ENCODE data around the gene TRIM7. TPM values are rescaled to one million over a fixed set of nuclear protein-coding genes. Genes with fewer than 3 reads are reported as not detected.

Gene TRIM7
- total and polyA plus RNA-seq, 2 of the 4 experiments (the other 2 are of a cell fraction), result 0.54 to 1.0 TPM

GRCh38 chr5:181234455-181235306 lies 29.7 kb upstream of the TRIM7 start:
- H2BK5ac ChIP-seq (ENCODE audit: low read depth, low read length, poor library complexity, severe bottlenecking), result no peak overlapping the region
- peaks cover 63% of the 10 kb centered on the region for H4K20me1 ChIP-seq (ENCODE audit: insufficient read depth, low read length)
- no peak overlapping the region for H3K18ac ChIP-seq (ENCODE audit: low read depth, low read length)
- H4K5ac ChIP-seq (ENCODE audit: low read depth, low read length), result no peak overlapping the region
- CTCF ChIA-PET, result interaction anchor here (0.6 kb wide), 1 partner anchor 1396 kb away, joined by 3 read pairs; no protein-coding TSS in a partner anchor
- DNase-seq (no peak), ATAC-seq (ENCODE audit: low read depth) (peak; percentile 30)
- no peak overlapping the region for H2BK20ac ChIP-seq (ENCODE audit: low read depth, low read length)
- H3K36me3 ChIP-seq (ENCODE audit: control insufficient read depth, insufficient read depth, low read length), result peaks cover 77% of the 10 kb centered on the region
- no TSS peak for BruUV-seq (replicated peaks)
- no peak overlapping the region for H3K56ac ChIP-seq (ENCODE audit: extremely low read depth, insufficient read depth, low read length)
- H4K91ac ChIP-seq (ENCODE audit: insufficient read depth, low read depth, low read length), result no peak overlapping the region
- no peaks in the 10 kb centered on the region for H3K9me3 ChIP-seq (ENCODE audit: control insufficient read depth, insufficient read depth, low read length)
- H3K27me3 ChIP-seq (ENCODE audit: control insufficient read depth, insufficient read depth, low read length), result no peaks in the 10 kb centered on the region
- no peak overlapping the region for H3K23ac ChIP-seq (ENCODE audit: low read depth, low read length)
- POLR2A ChIA-PET (ENCODE audit: unreplicated experiment), result interaction anchor here (0.6 kb wide), 1 partner anchor 10 kb away, joined by 4 read pairs; no protein-coding TSS in a partner anchor
- H3K4ac ChIP-seq (ENCODE audit: low read depth, low read length), result no peak overlapping the region
- peak overlapping the region; percentile 50 for H2AK9ac ChIP-seq (replicated peaks; ENCODE audit: low read depth, low read length, poor library complexity)
- no peak overlapping the region for H2AK5ac ChIP-seq (ENCODE audit: low read depth, low read length)
- no peak overlapping the region for H3K14ac ChIP-seq (replicated peaks; ENCODE audit: low read depth, low read length)
- H3K9ac ChIP-seq (ENCODE audit: low read depth, low read length), result no peak overlapping the region
- H4K8ac ChIP-seq (ENCODE audit: low read depth in 2 of 2, low read length in 2 of 2), result no peak overlapping the region
- no peak overlapping the region for H3K27ac ChIP-seq (ENCODE audit: insufficient read depth, low read length)
- H3K9me1 ChIP-seq (ENCODE audit: insufficient read depth, low read length), result peaks cover 6% of the 10 kb centered on the region
- intact Hi-C loops (cut with micrococcal nuclease), result no loop called here
- peaks cover 17 to 40% of the 10 kb centered on the region in 2 experiments for H3K79me1 ChIP-seq (ENCODE audit: low read depth in 1 of 2, low read length in 2 of 2)
- dilution Hi-C loops (cut with HindIII; ENCODE audit: low sequenced_read_pairs, unreplicated experiment), result no loop called here
- H2AFZ ChIP-seq (replicated peaks; ENCODE audit: low read length, poor library complexity), result peak overlapping the region; percentile 19
- H2BK120ac ChIP-seq (ENCODE audit: low read depth, low read length), result no peak overlapping the region
- 93% methylated on average over 13 of the region's 22 CpGs; no CpG with 5 or more reads in 1 of the 2 experiments for WGBS, 2 experiments (ENCODE audit: extremely low coverage in 2 of 2, insufficient read length in 1 of 2)
- no peak for TF ChIP-seq RFX5 (IDR thresholded peaks at IDR 0.05; ENCODE audit: low read depth, low read length)
- TF ChIP-seq POLR2A (IDR thresholded peaks at IDR 0.05; ENCODE audit: low read depth, low read length), result peak; percentile 15; the same call in 1 of the 2 replicates
- no peaks in the 10 kb centered on the region for H3K4me1 ChIP-seq (ENCODE audit: control insufficient read depth, insufficient read depth, low read length)
- no peak overlapping the region for H3K4me3 ChIP-seq (ENCODE audit: insufficient read depth, low read depth, low read length)
- in situ Hi-C loops (cut with MboI; ENCODE audit: low sequenced_read_pairs), result no loop called here
- no peak overlapping the region for H2BK15ac ChIP-seq (ENCODE audit: low read depth, low read length)
- H3K4me2 ChIP-seq (ENCODE audit: low read depth, low read length), result no peak overlapping the region

Measured in IMR-90 (cell line).